Astrocyte of the cerebellum (primary cell): Measurements from ENCODE around the gene PHF20.
A peak's percentile ranks its signal among the peaks of the same experiment; 100 is the strongest.
"Not testable (repeated sequence)": the region's sequence is repeated elsewhere in the genome, so short reads cannot be mapped to it uniquely, and the experiment has no call there.

Experiments
- DNase-seq: peaks from one replicate; pipeline ENCODE4 v3.0.0-alpha.2; 2011; ENCODE audit warnings: low read depth
- H3K4me3 ChIP-seq: 2 replicates; pipeline ENCODE4 v1.5.1; 2011; ENCODE audit warnings: mild to moderate bottlenecking, low read depth, low read length, moderate library complexity
- CTCF ChIP-seq: IDR thresholded peaks from 2 replicates; pipeline ENCODE4 v1.5.1; 2012; ENCODE audit warnings: low read length, low read depth, moderate library complexity, mild to moderate bottlenecking; ENCODE audit errors: missing control alignments
- in situ Hi-C: cut with HindIII; loops from 2 replicates; pipeline ENCODE4 v1.10.0; 2017; ENCODE audit warnings: low sequenced_read_pairs

PHF20 gene

GRCh38 chr20:35950093-35950492, 178.3 kb downstream of the PHF20 start:
- no peak for DNase-seq
- no peak for TF ChIP-seq CTCF
- in situ Hi-C loops, result no loop called here
- no peak overlapping the region for H3K4me3 ChIP-seq

- DNase-seq, H3K4me3 ChIP-seq, in situ Hi-C loops: not testable (repeated sequence)
These were observed 180.3 kb downstream of the PHF20 start for GRCh38 chr20:35952080-35952479.

- in situ Hi-C loops, result no loop called here
- H3K4me3 ChIP-seq, result peak overlapping the region; percentile 98
- TF ChIP-seq CTCF, result no peak
- no peak for DNase-seq
These were observed 180.9 kb downstream of the PHF20 start for GRCh38 chr20:35952480-35953386.

GRCh38 chr20:35953387-35954199, 181.8 kb downstream of the PHF20 start:
- in situ Hi-C loops, result no loop called here
- H3K4me3 ChIP-seq, result peak overlapping the region; percentile 98
- TF ChIP-seq CTCF, result no peak
- DNase-seq, result no peak

- peak within 1 kb of the TSS; percentile 98 for H3K4me3 ChIP-seq
- peak; percentile 91 for DNase-seq
- in situ Hi-C loops, result no loop called here
- peak; percentile 98 for TF ChIP-seq CTCF
These were observed 182.5 kb downstream of the PHF20 start, which contains the start of gene SCAND1 for GRCh38 chr20:35954200-35954906. SCAND1 (minus strand) TSS chr20:35954502; CDS start chr20:35954284, 218 bp downstream.

GRCh38 chr20:35954907-35955251, 183.1 kb downstream of the PHF20 start:
- no peak for DNase-seq
- in situ Hi-C loops, result no loop called here
- no peak for TF ChIP-seq CTCF
- H3K4me3 ChIP-seq, result peak overlapping the region; percentile 98
